DOHH2 (cell line): ENCODE results near the gene PTGES.

Source experiments
- CTCF ChIP-seq: fragments of 200-600 bp; sonication (generic); IDR thresholded peaks from one replicate; pipeline ENCODE4 v1.5.1; 2014; ENCODE audit warnings: antibody characterized with exemption, mild to moderate bottlenecking, low read depth, low read length; ENCODE audit not compliant: poor library complexity, severe bottlenecking
- EZH2phosphoT487 ChIP-seq: fragments of 200-600 bp; sonication (generic); IDR thresholded peaks from 2 replicates; pipeline ENCODE4 v1.6.1; 2017; ENCODE audit warnings: borderline replicate concordance, mild to moderate bottlenecking, antibody characterized with exemption, low read length, moderate library complexity, mixed read lengths

GRCh38 chr9:129719135-129719534 lies 33.7 kb downstream of the PTGES start:
- TF ChIP-seq CTCF (no peak), EZH2phosphoT487 (no peak)
